ENCODE results near the gene SCYGR1. TPM values are rescaled to one million over a fixed set of nuclear protein-coding genes. Genes with fewer than 3 reads are reported as not detected.

Gene SCYGR1
- polyA plus RNA-seq, 1 donor (not counting 4 experiments of a cell fraction or from before 2014, with no cell fraction given): not detected

GRCh38 chr2:227363756-227364155 lies 24.0 kb downstream of the SCYGR1 start:
- FAIRE-seq (no peak), DNase-seq (ENCODE audit: low read depth, low spot score) (no peak)
- Histone ChIP-seq H3K27me3 (ENCODE audit: control insufficient read depth, extremely low read depth, insufficient read depth, low read length) (no peaks in the 10 kb centered on the region), H3K4me3 (ENCODE audit: control insufficient read depth in 2 of 3, extremely low read depth in 1 of 3, insufficient read depth in 2 of 3, low read depth in 1 of 3, low read length in 3 of 3) (no peak overlapping the region), H3K9me1 (ENCODE audit: control insufficient read depth, extremely low read depth, insufficient read depth, low read length) (no peaks in the 10 kb centered on the region), H3K79me2 (ENCODE audit: control insufficient read depth, insufficient read depth, low read length) (no peaks in the 10 kb centered on the region), H3K9me3 (ENCODE audit: control insufficient read depth, low read depth, low read length) (no peaks in the 10 kb centered on the region), H3K27ac (ENCODE audit: control insufficient read depth, insufficient read depth, low read length) (no peak overlapping the region), H3K9ac (ENCODE audit: control insufficient read depth, extremely low read depth, insufficient read depth, low read length) (no peak overlapping the region), H3K4me2 (ENCODE audit: control insufficient read depth, extremely low read depth, insufficient read depth, low read depth, low read length) (no peak overlapping the region), H2AFZ (ENCODE audit: control insufficient read depth, low read length) (no peak overlapping the region), H3K36me3 (ENCODE audit: control insufficient read depth in 2 of 2, extremely low read depth in 1 of 2, insufficient read depth in 2 of 2, low read length in 2 of 2) (peaks cover 0 to 2% of the 10 kb centered on the region in 2 experiments), H3K4me1 (ENCODE audit: control insufficient read depth, extremely low read depth, insufficient read depth, low read length) (peaks cover 7% of the 10 kb centered on the region), H4K20me1 (ENCODE audit: control insufficient read depth, extremely low read depth, insufficient read depth, low read length) (no peaks in the 10 kb centered on the region)
- TF ChIP-seq, protein P1, sequence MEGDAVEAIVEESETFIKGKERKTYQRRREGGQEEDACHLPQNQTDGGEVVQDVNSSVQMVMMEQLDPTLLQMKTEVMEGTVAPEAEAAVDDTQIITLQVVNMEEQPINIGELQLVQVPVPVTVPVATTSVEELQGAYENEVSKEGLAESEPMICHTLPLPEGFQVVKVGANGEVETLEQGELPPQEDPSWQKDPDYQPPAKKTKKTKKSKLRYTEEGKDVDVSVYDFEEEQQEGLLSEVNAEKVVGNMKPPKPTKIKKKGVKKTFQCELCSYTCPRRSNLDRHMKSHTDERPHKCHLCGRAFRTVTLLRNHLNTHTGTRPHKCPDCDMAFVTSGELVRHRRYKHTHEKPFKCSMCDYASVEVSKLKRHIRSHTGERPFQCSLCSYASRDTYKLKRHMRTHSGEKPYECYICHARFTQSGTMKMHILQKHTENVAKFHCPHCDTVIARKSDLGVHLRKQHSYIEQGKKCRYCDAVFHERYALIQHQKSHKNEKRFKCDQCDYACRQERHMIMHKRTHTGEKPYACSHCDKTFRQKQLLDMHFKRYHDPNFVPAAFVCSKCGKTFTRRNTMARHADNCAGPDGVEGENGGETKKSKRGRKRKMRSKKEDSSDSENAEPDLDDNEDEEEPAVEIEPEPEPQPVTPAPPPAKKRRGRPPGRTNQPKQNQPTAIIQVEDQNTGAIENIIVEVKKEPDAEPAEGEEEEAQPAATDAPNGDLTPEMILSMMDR (optimal IDR thresholded peaks at IDR 0.05 in 1 of 3, IDR thresholded peaks at IDR 0.05 in 1 of 3, conservative IDR thresholded peaks at IDR 0.05 in 1 of 3; ENCODE audit: extremely low read depth in 1 of 3, insufficient read depth in 2 of 3, low read length in 3 of 3): peak in 2 of 3 experiments; percentile 32 to 38
- TF ChIP-seq EZH2 (IDR thresholded peaks at IDR 0.05; ENCODE audit: low read length): no peak
- dilution Hi-C loops (cut with MboI; ENCODE audit: extremely low pct_ligation_motif_present, low sequenced_read_pairs): no loop called here

DNA sequence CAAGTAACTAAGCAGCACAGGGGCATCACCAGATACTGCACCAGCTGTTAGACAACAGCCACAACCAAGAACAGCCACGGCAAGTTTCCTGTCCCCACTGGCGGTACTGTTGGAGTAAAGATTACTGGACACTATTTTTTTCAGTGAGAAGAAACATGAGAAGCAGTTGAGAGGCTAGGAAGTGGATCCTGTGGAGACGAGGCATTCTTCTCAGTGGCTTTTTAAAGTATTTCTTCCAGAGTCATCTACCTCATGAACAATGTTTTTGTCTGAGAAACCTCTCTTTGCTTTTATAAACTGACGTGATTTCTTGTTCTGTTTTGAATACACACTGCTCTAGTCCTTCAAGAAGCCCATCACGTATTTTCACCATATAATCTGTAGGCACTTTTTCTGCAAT lies 27.4 kb downstream of the SCYGR1 start:
- DNase-seq (ENCODE audit: low read depth, low spot score) (no peak), FAIRE-seq (no peak)
- no peak overlapping the region for H3K4me2 ChIP-seq (ENCODE audit: control insufficient read depth, extremely low read depth, insufficient read depth, low read depth, low read length)
- dilution Hi-C loops (cut with MboI; ENCODE audit: extremely low pct_ligation_motif_present, low sequenced_read_pairs): no loop called here
- no peaks in the 10 kb centered on the region for H3K4me1 ChIP-seq (ENCODE audit: control insufficient read depth, extremely low read depth, insufficient read depth, low read length)
- peaks cover 4 to 7% of the 10 kb centered on the region in 2 experiments for H3K36me3 ChIP-seq (ENCODE audit: control insufficient read depth in 2 of 2, extremely low read depth in 1 of 2, insufficient read depth in 2 of 2, low read length in 2 of 2)
- H3K9me1 ChIP-seq (ENCODE audit: control insufficient read depth, extremely low read depth, insufficient read depth, low read length): no peaks in the 10 kb centered on the region
- no peaks in the 10 kb centered on the region for H3K27me3 ChIP-seq (ENCODE audit: control insufficient read depth, extremely low read depth, insufficient read depth, low read length)
- no peak overlapping the region for H3K4me3 ChIP-seq (ENCODE audit: control insufficient read depth in 2 of 3, extremely low read depth in 1 of 3, insufficient read depth in 2 of 3, low read depth in 1 of 3, low read length in 3 of 3)
- no peaks in the 10 kb centered on the region for H3K79me2 ChIP-seq (ENCODE audit: control insufficient read depth, insufficient read depth, low read length)
- H3K9ac ChIP-seq (ENCODE audit: control insufficient read depth, extremely low read depth, insufficient read depth, low read length): no peak overlapping the region
- H2AFZ ChIP-seq (ENCODE audit: control insufficient read depth, low read length): no peak overlapping the region
- H4K20me1 ChIP-seq (ENCODE audit: control insufficient read depth, extremely low read depth, insufficient read depth, low read length): no peaks in the 10 kb centered on the region
- no peak for TF ChIP-seq EZH2 (IDR thresholded peaks at IDR 0.05; ENCODE audit: low read length)
- TF ChIP-seq, protein P1 (optimal IDR thresholded peaks at IDR 0.05 in 1 of 3, IDR thresholded peaks at IDR 0.05 in 1 of 3, conservative IDR thresholded peaks at IDR 0.05 in 1 of 3; ENCODE audit: extremely low read depth in 1 of 3, insufficient read depth in 2 of 3, low read length in 3 of 3): no peak
- no peak overlapping the region for H3K27ac ChIP-seq (ENCODE audit: control insufficient read depth, insufficient read depth, low read length)
- H3K9me3 ChIP-seq (ENCODE audit: control insufficient read depth, low read depth, low read length): no peaks in the 10 kb centered on the region

Data from keratinocyte (primary cell).